H54 (cell line): ENCODE data around the gene PSMB2.

Experiments
- DNase-seq: peaks from one replicate; pipeline ENCODE4 v3.0.0; 2011; ENCODE audit warnings: low spot score, mixed read lengths; ENCODE audit not compliant: insufficient read length
- FAIRE-seq: peaks from 3 replicates; lab custom pipeline; 2011; peaks lifted over from hg19 to GRCh38; lab: Jason Lieb, UNC
- POLR2A ChIP-seq: IDR thresholded peaks from 2 replicates; pipeline ENCODE4 v1.6.1; 2011; ENCODE audit warnings: low read depth, mild to moderate bottlenecking, low read length

Gene PSMB2

GRCh38 chr1:35622510-35623178 lies 18.7 kb downstream of the PSMB2 start:
- FAIRE-seq, result no peak
- DNase-seq, result no peak
- no peak for TF ChIP-seq POLR2A

GRCh38 chr1:35619237-35620121 lies 21.8 kb downstream of the PSMB2 start:
- DNase-seq, result no peak
- FAIRE-seq, result no peak
- TF ChIP-seq POLR2A, result no peak

DNA sequence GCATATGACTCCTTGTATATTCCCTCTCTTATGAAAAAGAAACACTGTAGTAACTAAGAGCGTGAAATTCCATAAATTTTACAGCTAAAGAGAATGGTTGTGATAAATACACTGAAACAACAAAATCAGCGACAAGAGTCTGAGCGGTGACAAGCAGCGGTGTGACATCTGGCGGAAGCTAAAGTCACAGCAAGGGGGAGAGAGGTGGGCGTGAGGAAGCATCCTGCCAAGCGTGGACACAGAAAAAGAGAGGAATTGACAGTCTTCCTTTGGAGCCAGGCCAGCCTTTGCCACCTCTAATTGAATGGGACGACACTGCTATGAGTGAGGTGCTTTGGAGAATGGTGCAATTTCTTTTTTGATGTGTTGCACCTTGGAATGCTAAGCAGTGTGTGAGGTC lies 25.9 kb downstream of the PSMB2 start:
- no peak for FAIRE-seq
- DNase-seq, result no peak
- TF ChIP-seq POLR2A, result no peak

- FAIRE-seq, result no peak
- no peak for TF ChIP-seq POLR2A
Observed at GRCh38 chr1:35611655-35612054, 29.7 kb downstream of the PSMB2 start.

DNA sequence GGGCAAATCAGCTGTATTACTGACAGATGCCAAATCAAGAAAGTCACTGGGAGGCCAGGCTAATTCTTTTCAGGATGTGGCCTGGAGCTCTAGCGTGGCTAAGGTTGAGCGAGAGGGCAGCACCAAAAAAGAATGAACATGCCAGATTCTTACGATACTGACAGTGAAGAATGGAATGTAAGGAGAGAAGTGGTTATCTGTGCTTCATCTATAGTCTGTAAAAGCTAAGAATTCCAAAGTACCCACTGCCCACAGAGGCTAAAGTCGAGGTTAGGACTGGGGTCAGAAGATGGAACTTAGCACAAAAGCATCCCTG lies 35.5 kb downstream of the PSMB2 start:
- TF ChIP-seq POLR2A, result no peak
- DNase-seq, result no peak
- FAIRE-seq, result no peak

More at GRCh38 chr1:35611655-35612054, 29.7 kb downstream of the PSMB2 start:
- DNase-seq, result no peak

DNA sequence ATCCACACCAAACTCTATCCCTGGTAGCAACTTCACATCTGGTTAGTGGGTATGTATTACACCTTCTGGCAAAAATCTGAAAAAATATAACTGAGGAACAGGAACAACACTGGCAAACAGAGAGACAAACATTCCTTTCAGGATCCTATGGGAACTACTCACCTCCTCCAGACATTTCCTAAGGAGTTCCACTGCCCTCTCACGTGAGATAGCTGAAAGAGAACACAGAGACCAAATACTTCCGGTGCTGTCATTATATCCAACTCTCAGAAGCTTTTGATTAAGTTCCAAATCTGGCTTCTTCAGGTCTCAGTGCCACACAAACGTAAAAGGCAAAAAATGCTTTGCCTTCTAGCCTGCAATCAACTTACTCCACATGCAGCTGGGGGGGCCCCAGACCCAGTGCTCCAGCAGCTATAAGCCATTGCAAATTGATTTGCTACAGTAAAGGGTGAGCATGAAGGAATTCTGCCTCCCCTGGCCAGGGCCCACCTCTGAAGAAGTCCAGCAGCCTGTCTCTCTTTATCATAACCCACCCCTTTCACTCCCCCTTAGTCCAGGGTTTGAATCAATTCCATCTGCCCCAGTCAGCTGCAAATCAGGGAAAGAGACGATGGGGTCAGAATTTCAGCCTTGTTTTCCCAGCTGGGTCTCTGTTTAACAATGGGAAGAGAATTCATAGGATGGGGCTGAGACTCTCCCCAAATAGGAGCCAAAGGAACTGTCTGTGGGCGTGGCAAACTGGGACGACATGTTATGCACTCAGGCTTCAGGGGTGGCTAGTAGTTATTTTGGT lies 36.1 kb downstream of the PSMB2 start:
- FAIRE-seq (no peak), DNase-seq (no peak)
- no peak for TF ChIP-seq POLR2A

GRCh38 chr1:35603941-35604340 lies 37.4 kb downstream of the PSMB2 start:
- TF ChIP-seq POLR2A, result no peak
- DNase-seq (no peak), FAIRE-seq (no peak)

GRCh38 chr1:35603468-35603867 lies 37.9 kb downstream of the PSMB2 start:
- no peak for FAIRE-seq
- DNase-seq, result no peak
- no peak for TF ChIP-seq POLR2A

GRCh38 chr1:35600593-35600992 lies 40.7 kb downstream of the PSMB2 start:
- DNase-seq (no peak), FAIRE-seq (no peak)
- TF ChIP-seq POLR2A, result no peak

- no peak for FAIRE-seq
- no peak for TF ChIP-seq POLR2A
- DNase-seq, result no peak
Observed at GRCh38 chr1:35599411-35599810, 41.9 kb downstream of the PSMB2 start.

DNA sequence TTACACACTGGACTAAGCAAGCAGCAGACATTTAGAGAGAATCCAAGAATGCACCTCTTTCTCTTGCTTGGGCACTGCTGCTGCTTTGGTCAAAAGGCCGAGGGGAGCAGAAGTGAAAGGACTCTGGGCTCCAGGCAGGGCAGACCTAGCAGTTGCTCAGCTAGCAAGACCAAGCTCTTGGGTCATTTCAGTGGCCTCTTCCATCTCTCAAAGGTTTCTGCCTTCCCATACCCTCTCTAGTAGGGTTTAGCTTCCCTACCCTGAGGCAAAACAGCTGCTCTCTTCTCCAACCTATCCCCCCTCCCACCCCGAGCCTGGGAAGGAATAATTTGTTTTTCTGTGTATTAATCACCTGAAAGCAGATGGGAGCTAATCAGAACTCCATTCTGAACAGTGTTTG lies 42.4 kb downstream of the PSMB2 start:
- TF ChIP-seq POLR2A, result no peak
- DNase-seq, result no peak
- no peak for FAIRE-seq

- FAIRE-seq (no peak), DNase-seq (no peak)
- TF ChIP-seq POLR2A, result no peak
Observed at GRCh38 chr1:35597870-35598269, 43.5 kb downstream of the PSMB2 start.

- FAIRE-seq, result no peak
- DNase-seq, result no peak
- TF ChIP-seq POLR2A, result no peak
Observed at GRCh38 chr1:35595684-35596083, 45.6 kb downstream of the PSMB2 start.

- no peak for FAIRE-seq
- no peak for DNase-seq
- no peak for TF ChIP-seq POLR2A
Observed at GRCh38 chr1:35594005-35594760, 47.1 kb downstream of the PSMB2 start.
